Esophagus squamous epithelium (tissue), 4 donors: ENCODE data around the gene PALD1.

Experiments used
- CTCF ChIP-seq, 6 experiments: fragments of 450-650 bp in 4 of 6; fragments of 200-600 bp in 2 of 6; sonication (generic) in 2 of 6; IDR thresholded peaks; one replicate each; pipeline ENCODE4 v1.5.1; 2016 to 2019; ENCODE audit warnings: antibody characterized with exemption in 6 of 6, mild to moderate bottlenecking in 4 of 6, moderate library complexity in 4 of 6
- POLR2A ChIP-seq, 4 donors: fragments of 450-650 bp; IDR thresholded peaks; one replicate each; pipeline ENCODE4 v1.6.1; 2017; ENCODE audit warnings: antibody characterized with exemption in 4 of 4, mild to moderate bottlenecking in 4 of 4, moderate library complexity in 3 of 4

- TF ChIP-seq CTCF (IDR thresholded peaks at IDR 0.05), result no peak
- no peak for TF ChIP-seq POLR2A (IDR thresholded peaks at IDR 0.05)
These were observed 12.7 kb upstream of the PALD1 start for GRCh38 chr10:70465832-70466231.
